BLaER1 (cell line): ENCODE results near the gene CCDC134.
A peak's percentile ranks its signal among the peaks of the same experiment; 100 is the strongest.

Source experiments
- H3K27ac ChIP-seq: shearing (Covaris generic); formaldehyde crosslinking; 2 replicates; pipeline ENCODE4 v1.8.1; 2022
- H3K27me3 ChIP-seq: shearing (Covaris generic); formaldehyde crosslinking; 2 replicates; pipeline ENCODE4 v1.8.1; 2022
- H3K36me3 ChIP-seq: shearing (Covaris generic); formaldehyde crosslinking; 2 replicates; pipeline ENCODE4 v1.8.1; 2022
- H3K4me1 ChIP-seq: shearing (Covaris generic); formaldehyde crosslinking; 2 replicates; pipeline ENCODE4 v1.8.1; 2022
- H3K4me2 ChIP-seq: shearing (Covaris generic); formaldehyde crosslinking; 2 replicates; pipeline ENCODE4 v1.8.1; 2022
- H3K4me3 ChIP-seq: shearing (Covaris generic); formaldehyde crosslinking; 2 replicates; pipeline ENCODE4 v1.8.1; 2022
- H3K9ac ChIP-seq: shearing (Covaris generic); formaldehyde crosslinking; 2 replicates; pipeline ENCODE4 v1.8.1; 2022
- H3K9me3 ChIP-seq: shearing (Covaris generic); formaldehyde crosslinking; 2 replicates; pipeline ENCODE4 v1.8.1; 2022
- H4K20me1 ChIP-seq: shearing (Covaris generic); formaldehyde crosslinking; 2 replicates; pipeline ENCODE4 v1.8.1; 2022
- Cebpa-rat ChIP-seq: shearing (Covaris generic); IDR thresholded peaks from 2 replicates; pipeline ENCODE4 v1.8.1; 2022

CCDC134 gene

DNA sequence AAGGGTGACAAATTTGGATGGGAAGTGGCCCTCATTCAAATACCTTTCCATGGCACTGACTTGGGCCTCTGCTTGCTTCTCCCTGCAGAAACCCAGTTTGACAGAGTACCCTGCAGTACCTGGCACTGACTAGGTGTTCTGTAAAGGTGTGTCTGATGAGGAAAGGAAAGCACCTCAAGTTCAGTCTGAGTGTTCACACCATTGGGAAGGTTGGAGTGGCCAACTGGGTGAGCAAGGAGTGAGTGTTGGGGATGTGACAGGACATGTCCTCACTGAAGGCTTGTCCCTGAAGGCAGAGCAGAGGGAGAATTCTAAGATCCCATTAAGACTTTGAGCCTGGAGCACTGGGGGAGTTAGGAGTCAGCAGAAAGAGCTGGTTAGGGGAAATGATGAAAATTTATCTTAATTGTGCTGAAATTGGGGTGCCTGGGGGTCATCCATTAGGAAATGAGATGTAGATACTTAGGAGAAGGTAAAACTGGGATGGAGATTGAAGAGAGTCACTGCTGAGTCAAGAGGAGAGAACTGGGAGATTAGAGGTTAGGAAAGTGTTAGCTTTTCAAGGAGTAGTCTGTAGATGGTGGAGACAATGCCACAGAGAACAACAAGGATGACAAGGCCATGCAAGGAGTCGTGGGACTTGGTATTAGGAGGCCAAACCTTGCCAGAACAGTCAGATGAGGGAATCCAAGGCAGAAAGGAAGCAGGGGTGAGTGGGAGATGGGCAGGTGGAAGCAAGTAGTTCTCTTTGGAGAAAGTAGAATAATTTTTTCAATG lies 38.6 kb downstream of the CCDC134 start:
- no peak for TF ChIP-seq Cebpa-rat
- H4K20me1 ChIP-seq = peaks cover 98% of the 10 kb centered on the region
- no peak overlapping the region for H3K9ac ChIP-seq
- H3K4me1 ChIP-seq = peaks cover 75% of the 10 kb centered on the region
- no peak overlapping the region; the same call in 1 of the 2 replicates for H3K4me2 ChIP-seq
- peaks cover 84% of the 10 kb centered on the region for H3K36me3 ChIP-seq
- H3K27me3 ChIP-seq = no peaks in the 10 kb centered on the region
- H3K4me3 ChIP-seq = no peak overlapping the region
- H3K27ac ChIP-seq = no peak overlapping the region
- no peaks in the 10 kb centered on the region for H3K9me3 ChIP-seq

DNA sequence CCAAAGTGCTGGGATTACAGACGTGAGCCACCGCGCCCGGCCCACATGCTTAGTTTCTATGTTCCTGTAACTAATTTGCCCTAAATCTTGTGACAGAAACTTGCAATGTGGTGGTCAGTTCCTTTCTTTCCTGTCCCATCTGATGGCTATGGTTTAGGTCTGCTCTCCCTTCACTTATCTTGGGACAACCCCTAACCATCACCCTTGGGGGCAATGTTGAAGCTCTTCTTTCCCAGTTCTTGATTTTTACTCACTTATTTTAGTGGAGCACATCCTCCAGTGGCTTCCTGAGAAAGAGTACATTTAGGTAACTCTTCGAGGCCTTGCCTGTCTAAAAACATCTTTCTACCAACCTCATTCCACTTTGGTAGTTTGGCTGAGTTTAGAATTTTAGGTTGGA lies 39.7 kb downstream of the CCDC134 start:
- H3K27ac ChIP-seq = no peak overlapping the region
- no peak for TF ChIP-seq Cebpa-rat
- 0 out of 2 replicates have a peak overlapping the region, but pooled peaks have one; percentile 11 for H3K4me2 ChIP-seq
- peaks cover 98% of the 10 kb centered on the region for H4K20me1 ChIP-seq
- H3K4me1 ChIP-seq = peaks cover 77% of the 10 kb centered on the region
- H3K4me3 ChIP-seq = no peak overlapping the region
- peaks cover 89% of the 10 kb centered on the region for H3K36me3 ChIP-seq
- no peaks in the 10 kb centered on the region for H3K27me3 ChIP-seq
- no peaks in the 10 kb centered on the region for H3K9me3 ChIP-seq
- H3K9ac ChIP-seq = 0 out of 2 replicates have a peak overlapping the region, but pooled peaks have one; percentile 3

DNA sequence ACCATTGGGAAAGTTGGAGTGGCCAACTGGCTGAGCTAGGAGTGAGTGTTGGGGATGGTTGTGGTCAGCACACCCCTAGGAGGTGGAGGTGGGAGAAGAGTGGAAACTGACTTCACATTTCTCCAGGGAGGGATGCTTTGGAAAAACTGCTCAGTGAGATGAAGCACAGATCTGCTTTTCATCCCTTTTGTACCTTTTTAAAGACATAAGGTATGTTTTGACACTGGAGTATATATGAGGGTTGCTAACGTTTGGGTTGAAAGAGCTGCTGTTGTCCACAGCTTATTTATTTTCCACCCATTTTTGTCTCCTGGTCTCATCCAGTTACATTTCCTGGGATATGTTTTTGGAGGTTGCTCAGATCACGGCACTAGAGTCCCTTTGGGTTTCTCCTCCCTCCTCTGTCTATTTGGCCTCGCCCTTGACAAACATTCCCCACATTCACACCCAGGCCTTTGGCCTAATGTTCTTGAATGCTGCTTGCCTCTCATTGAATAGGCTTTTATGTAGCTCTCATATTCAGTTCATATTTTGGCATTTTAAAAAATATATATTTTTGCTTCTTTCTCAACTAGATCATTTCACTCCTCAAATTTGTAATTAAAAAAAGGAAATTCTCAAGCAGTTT lies 40.7 kb downstream of the CCDC134 start:
- Histone ChIP-seq H3K27ac (no peak overlapping the region), H4K20me1 (peaks cover 98% of the 10 kb centered on the region), H3K4me2 (no peak overlapping the region)

DNA sequence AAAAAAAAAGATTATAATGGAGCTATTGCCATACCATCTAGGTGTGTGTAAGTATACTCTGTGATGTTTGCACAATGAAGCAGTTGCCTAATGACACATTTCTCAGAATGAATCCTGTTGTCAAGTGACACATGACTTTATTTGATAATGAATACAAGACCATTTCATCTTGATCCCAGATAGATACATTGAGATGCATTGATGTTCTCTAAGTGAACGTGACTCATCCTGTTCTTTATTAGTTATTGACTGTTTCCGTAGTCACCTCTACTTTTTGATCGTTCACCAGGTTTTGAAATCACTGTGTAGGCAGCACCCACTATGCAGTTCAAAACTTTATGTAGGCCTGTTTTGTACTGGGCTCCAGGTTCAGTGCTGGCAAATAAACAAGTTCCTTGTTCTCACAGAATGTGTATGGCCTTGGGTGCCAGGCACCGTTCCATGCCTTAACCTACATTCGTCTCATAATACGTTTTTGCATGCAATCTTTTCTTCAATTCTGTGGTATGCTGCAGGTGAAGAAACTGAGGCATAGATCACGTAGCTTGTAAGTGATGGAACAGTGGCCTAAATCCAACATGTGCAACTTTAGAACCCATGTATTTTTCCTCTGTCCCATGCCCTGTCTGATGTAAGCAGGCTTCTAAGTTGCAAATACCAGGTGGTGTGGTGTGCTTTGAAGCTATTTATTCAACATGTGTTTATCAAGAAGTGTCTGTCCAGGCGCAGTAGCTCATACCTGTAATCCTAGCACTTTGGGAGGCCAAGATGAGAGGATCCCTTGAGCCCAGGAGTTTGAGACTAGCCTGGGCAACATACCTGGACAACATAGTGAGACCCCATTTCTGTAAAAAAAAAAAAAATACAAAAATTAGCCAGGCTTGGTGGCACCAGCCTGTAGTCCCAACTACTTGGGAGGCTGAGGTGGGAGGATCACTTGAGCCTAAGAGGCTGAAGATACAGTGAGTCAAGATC lies 42.8 kb downstream of the CCDC134 start:
- Histone ChIP-seq H3K4me2 (peak overlapping the region; percentile 5; the same call in 1 of the 2 replicates), H3K27ac (no peak overlapping the region), H3K27me3 (no peaks in the 10 kb centered on the region), H3K4me3 (no peak overlapping the region), H4K20me1 (peaks cover 100% of the 10 kb centered on the region), H3K4me1 (peaks cover 83% of the 10 kb centered on the region), H3K9me3 (no peaks in the 10 kb centered on the region), H3K36me3 (peaks cover 84% of the 10 kb centered on the region), H3K9ac (no peak overlapping the region)
- TF ChIP-seq Cebpa-rat = no peak

More for the DNA sequence above, 40.7 kb downstream of the CCDC134 start:
- Histone ChIP-seq H3K4me1 (peaks cover 77% of the 10 kb centered on the region), H3K27me3 (no peaks in the 10 kb centered on the region), H3K4me3 (no peak overlapping the region), H3K36me3 (peaks cover 89% of the 10 kb centered on the region), H3K9ac (no peak overlapping the region), H3K9me3 (no peaks in the 10 kb centered on the region)
- TF ChIP-seq Cebpa-rat = no peak

DNA sequence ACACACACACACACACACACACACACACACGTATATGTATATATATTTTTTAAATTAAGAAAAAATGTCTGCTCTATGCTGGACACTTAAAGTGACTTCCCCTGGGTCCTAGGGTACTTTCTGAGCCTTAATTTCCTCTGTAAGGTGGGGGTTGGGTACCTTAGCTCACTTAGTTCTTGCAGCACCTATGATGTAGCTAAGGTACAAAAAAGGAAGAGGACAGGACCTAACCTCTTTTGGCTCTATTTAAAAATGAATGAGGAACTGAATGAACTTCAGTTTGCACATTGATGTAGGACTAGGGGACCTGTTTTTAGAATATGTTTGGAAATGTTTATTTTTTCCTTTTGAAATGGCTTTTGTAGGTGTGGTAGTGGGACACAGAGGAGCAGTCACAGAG lies 43.6 kb downstream of the CCDC134 start:
- Histone ChIP-seq H4K20me1 (peaks cover 100% of the 10 kb centered on the region), H3K4me3 (no peak overlapping the region), H3K9me3 (no peaks in the 10 kb centered on the region), H3K27ac (no peak overlapping the region), H3K4me1 (peaks cover 80% of the 10 kb centered on the region), H3K36me3 (peaks cover 84% of the 10 kb centered on the region), H3K27me3 (no peaks in the 10 kb centered on the region), H3K4me2 (no peak overlapping the region), H3K9ac (no peak overlapping the region)
- TF ChIP-seq Cebpa-rat = no peak

DNA sequence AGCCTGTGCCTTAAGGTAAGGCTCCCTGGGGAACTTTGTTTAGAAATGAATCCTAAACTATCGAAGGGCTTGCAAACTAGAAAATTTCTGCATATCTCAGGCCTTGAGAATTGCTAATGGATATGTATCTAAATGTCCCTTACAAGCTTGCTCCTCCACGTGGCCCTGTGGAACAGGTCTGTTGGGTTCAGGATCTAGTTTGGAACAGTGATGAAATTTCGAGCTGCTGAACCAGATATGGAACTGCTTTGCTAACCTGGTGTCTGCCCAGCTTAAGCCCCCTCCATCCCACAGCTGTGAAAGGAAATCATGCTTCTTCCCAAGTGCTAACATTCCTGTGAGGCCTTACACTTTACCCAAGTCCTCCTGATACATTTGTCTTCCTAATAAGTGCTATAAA lies 44.0 kb downstream of the CCDC134 start:
- Histone ChIP-seq H3K4me1 (peaks cover 75% of the 10 kb centered on the region), H4K20me1 (peaks cover 100% of the 10 kb centered on the region)

DNA sequence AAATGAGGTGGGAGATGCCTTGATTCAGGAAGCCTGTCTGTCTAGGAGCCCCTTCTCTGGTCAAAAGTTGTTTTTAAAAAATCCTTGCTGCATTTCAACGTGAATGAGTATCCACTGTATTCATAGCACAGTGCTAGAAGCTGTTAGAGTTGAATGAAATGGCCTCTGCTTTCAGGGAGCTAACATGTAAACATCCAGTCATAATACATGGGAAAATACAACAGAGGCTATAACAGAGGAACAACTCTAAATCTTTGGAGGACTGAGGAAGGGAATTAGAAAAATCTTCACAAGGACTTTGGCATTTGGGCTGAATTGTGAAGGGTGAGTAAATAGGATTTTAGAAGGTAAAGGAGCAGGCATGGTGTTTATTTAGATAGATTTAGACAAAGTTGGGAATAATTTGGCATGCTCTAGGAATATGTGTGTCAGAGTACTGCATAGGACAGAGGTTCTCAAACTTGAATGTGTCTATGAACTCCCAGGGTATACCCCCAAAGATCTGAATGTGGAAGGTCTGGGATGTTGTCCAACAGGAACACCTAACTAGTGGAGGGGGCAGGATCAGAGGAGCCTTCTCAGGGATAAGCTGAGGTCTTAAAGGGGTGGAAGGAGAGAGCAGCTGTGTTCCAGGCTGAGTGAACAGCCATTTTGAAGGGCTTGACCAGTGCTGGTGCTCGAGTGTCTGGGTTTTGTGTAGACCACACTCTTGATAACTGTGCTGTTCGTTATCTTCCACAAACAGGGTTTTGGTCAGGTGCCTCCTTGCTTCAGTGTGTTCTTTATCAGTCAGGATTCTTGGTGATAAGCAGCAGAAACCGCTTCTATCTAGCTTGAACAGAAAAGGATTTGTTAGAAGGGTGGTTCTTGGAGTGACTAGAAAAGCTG lies 45.1 kb downstream of the CCDC134 start:
- no peaks in the 10 kb centered on the region for H3K27me3 ChIP-seq
- H4K20me1 ChIP-seq = peaks cover 100% of the 10 kb centered on the region
- peaks cover 64% of the 10 kb centered on the region for H3K4me1 ChIP-seq
- peak overlapping the region; percentile 48; the same call in 1 of the 2 replicates for H3K27ac ChIP-seq
- peak overlapping the region; percentile 48 for H3K4me2 ChIP-seq
- no peak overlapping the region for H3K4me3 ChIP-seq
- peaks cover 83% of the 10 kb centered on the region for H3K36me3 ChIP-seq
- no peak for TF ChIP-seq Cebpa-rat
- no peaks in the 10 kb centered on the region for H3K9me3 ChIP-seq
- 0 out of 2 replicates have a peak overlapping the region, but pooled peaks have one; percentile 2 for H3K9ac ChIP-seq

More for the DNA sequence above, 44.0 kb downstream of the CCDC134 start:
- H3K27me3 ChIP-seq = no peaks in the 10 kb centered on the region
- H3K4me3 ChIP-seq = no peak overlapping the region
- H3K27ac ChIP-seq = no peak overlapping the region
- no peak for TF ChIP-seq Cebpa-rat
- peaks cover 84% of the 10 kb centered on the region for H3K36me3 ChIP-seq
- H3K9ac ChIP-seq = no peak overlapping the region
- peak overlapping the region; percentile 16; the same call in 1 of the 2 replicates for H3K4me2 ChIP-seq
- H3K9me3 ChIP-seq = no peaks in the 10 kb centered on the region

DNA sequence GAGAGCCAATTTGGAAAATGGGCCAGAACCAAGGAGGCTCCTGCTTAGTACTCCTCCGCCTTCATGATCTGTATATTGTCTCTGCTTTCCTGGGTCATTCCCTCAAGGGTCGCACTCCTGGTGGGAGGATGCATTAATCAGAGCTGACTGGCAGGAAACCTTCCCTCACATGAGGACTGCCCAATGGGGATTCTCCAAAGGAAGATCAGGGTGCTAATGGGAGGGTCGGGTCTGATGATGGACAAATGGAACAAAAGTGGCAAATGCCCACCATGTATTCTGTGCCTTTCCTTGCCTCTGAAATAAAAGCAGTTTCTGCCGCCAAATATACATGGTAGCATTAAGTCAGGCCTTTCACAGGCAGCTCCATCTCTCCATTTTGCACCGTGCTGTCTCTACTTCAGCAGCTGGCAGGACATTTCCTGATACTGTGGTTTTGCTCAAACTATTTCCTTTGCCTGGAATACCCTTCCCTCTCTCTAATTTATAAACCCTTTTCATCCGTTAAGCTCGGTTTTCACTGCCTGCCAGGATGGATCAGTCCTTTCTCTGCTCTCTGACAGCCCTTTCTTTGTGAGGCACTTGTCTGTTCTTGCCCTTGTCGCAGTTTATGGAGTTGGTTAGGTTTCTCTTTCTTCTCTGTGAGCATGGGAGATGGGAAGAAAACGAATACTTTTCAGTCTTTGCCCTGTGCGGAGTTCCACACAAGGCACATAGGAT lies 45.9 kb downstream of the CCDC134 start:
- peaks cover 60% of the 10 kb centered on the region for H3K4me1 ChIP-seq
- 0 out of 2 replicates have a peak overlapping the region, but pooled peaks have one; percentile 31 for H3K27ac ChIP-seq
- no peak overlapping the region for H3K4me3 ChIP-seq
- H3K9ac ChIP-seq = 0 out of 2 replicates have a peak overlapping the region, but pooled peaks have one; percentile 2
- H3K36me3 ChIP-seq = peaks cover 82% of the 10 kb centered on the region
- TF ChIP-seq Cebpa-rat = no peak
- H4K20me1 ChIP-seq = peaks cover 100% of the 10 kb centered on the region
- peak overlapping the region; percentile 48 for H3K4me2 ChIP-seq
- no peaks in the 10 kb centered on the region for H3K9me3 ChIP-seq
- H3K27me3 ChIP-seq = no peaks in the 10 kb centered on the region
